NB4 (cell line): ENCODE results near the gene LIN9.
A peak's percentile ranks its signal among the peaks of the same experiment; 100 is the strongest.
"Not testable (repeated sequence)": the region's sequence is repeated elsewhere in the genome, so short reads cannot be mapped to it uniquely, and the experiment has no call there.

Source experiments
- DNase-seq: peaks from one replicate; pipeline ENCODE4 v3.0.0; 2010; ENCODE audit warnings: low read depth
- H3K4me3 ChIP-seq: one replicate; pipeline ENCODE4 v1.5.1; 2011; ENCODE audit warnings: mild to moderate bottlenecking, low read depth, low read length, moderate library complexity
- CTCF ChIP-seq: IDR thresholded peaks from one replicate; pipeline ENCODE4 v1.5.1; 2012; ENCODE audit warnings: low read depth, low read length
- MAX ChIP-seq: IDR thresholded peaks from 2 replicates; pipeline ENCODE4 v1.6.1; 2011; ENCODE audit warnings: low read depth, low read length
- MYC ChIP-seq: IDR thresholded peaks from 2 replicates; pipeline ENCODE4 v1.6.1; 2011; ENCODE audit warnings: low read depth, low read length
- POLR2A ChIP-seq: IDR thresholded peaks from 2 replicates; pipeline ENCODE4 v1.6.1; 2011; ENCODE audit warnings: mild to moderate bottlenecking; ENCODE audit not compliant: insufficient read length; ENCODE audit errors: extremely low read depth

The LIN9 gene

GRCh38 chr1:226342656-226343055 is 33.7 kb upstream of the LIN9 start:
- no peak overlapping the region for H3K4me3 ChIP-seq
- TF ChIP-seq CTCF (no peak), POLR2A (no peak), MYC (no peak), MAX (no peak)
- DNase-seq: no peak

GRCh38 chr1:226340111-226340510 is 31.1 kb upstream of the LIN9 start:
- not testable (repeated sequence) for H3K4me3 ChIP-seq, DNase-seq

- TF ChIP-seq POLR2A: no peak
- DNase-seq: no peak
- H3K4me3 ChIP-seq: no peak overlapping the region
These were observed 28.4 kb upstream of the LIN9 start for GRCh38 chr1:226337276-226337875.

GRCh38 chr1:226335661-226336060 is 26.7 kb upstream of the LIN9 start:
- H3K4me3 ChIP-seq: no peak overlapping the region
- TF ChIP-seq MYC (no peak), POLR2A (no peak), MAX (no peak), CTCF (no peak)
- no peak for DNase-seq

GRCh38 chr1:226332947-226333346 is 24.0 kb upstream of the LIN9 start:
- no peak overlapping the region for H3K4me3 ChIP-seq
- no peak for DNase-seq
- no peak for TF ChIP-seq MAX
- TF ChIP-seq MYC: no peak
- no peak for TF ChIP-seq POLR2A
- no peak for TF ChIP-seq CTCF

GRCh38 chr1:226329237-226329636 is 20.3 kb upstream of the LIN9 start:
- TF ChIP-seq POLR2A (no peak), MYC (no peak), MAX (no peak), CTCF (no peak)
- no peak for DNase-seq
- H3K4me3 ChIP-seq: no peak overlapping the region

GRCh38 chr1:226327761-226328162 is 18.8 kb upstream of the LIN9 start:
- H3K4me3 ChIP-seq: no peak overlapping the region
- peak; percentile 43 for DNase-seq
- no peak for TF ChIP-seq CTCF
- TF ChIP-seq POLR2A: no peak
- no peak for TF ChIP-seq MYC
- TF ChIP-seq MAX: no peak
